OCI-LY7 (cell line): ENCODE measurements around the gene GALNT12. TPM values are rescaled to one million over a fixed set of nuclear protein-coding genes. Genes with fewer than 3 reads are reported as not detected.

Experiments
- BruUV-seq: library from RNA; stranded (reverse); fragments of 400-500 nt; replicated peaks from 2 replicates; lab custom pipeline; 2021; lab: Mats Ljungman, UMichigan
- CTCF ChIA-PET: fragments of 300-600 bp; sonication (Branson Sonifier 250); formaldehyde crosslinking; loops from one replicate; lab custom pipeline; 2022; ENCODE audit warnings: antibody characterized with exemption; ENCODE audit not compliant: unreplicated experiment; lab: Charles Lee
- POLR2A ChIA-PET: fragments of 300-600 bp; sonication (Branson Sonifier 250); formaldehyde crosslinking; loops from one replicate; lab custom pipeline; 2022; ENCODE audit warnings: antibody characterized with exemption; lab: Charles Lee
- DNase-seq: peaks from one replicate; pipeline ENCODE4 v3.0.0-alpha.2; 2015; ENCODE audit warnings: low spot score
- H2AFZ ChIP-seq: fragments of 200-600 bp; sonication (generic), shearing (Covaris generic); 2 replicates; pipeline ENCODE4 v1.6.1; 2014; ENCODE audit warnings: mild to moderate bottlenecking, antibody characterized with exemption, low read length, moderate library complexity
- H3K27ac ChIP-seq: fragments of 200-600 bp; sonication (generic); 2 replicates; pipeline ENCODE4 v1.5.1; 2014; ENCODE audit warnings: mixed run types, low read depth, mild to moderate bottlenecking, moderate library complexity, low read length, inconsistent platforms; ENCODE audit not compliant: poor library complexity, severe bottlenecking
- H3K36me3 ChIP-seq: fragments of 200-600 bp; sonication (generic); 2 replicates; pipeline ENCODE4 v1.6.1; 2014; ENCODE audit warnings: mild to moderate bottlenecking, antibody characterized with exemption, low read length, moderate library complexity, mixed read lengths; ENCODE audit not compliant: insufficient read depth
- H3K4me1 ChIP-seq: fragments of 200-600 bp; sonication (generic); 2 replicates; pipeline ENCODE4 v1.5.1; 2014; ENCODE audit warnings: mild to moderate bottlenecking, low read length; ENCODE audit not compliant: insufficient read depth, poor library complexity, severe bottlenecking
- H3K4me2 ChIP-seq: fragments of 200-600 bp; sonication (generic); 2 replicates; pipeline ENCODE4 v1.6.1; 2014; ENCODE audit warnings: mild to moderate bottlenecking, low read length
- H3K4me3 ChIP-seq: fragments of 200-600 bp; sonication (generic); 2 replicates; pipeline ENCODE4 v1.5.1; 2014; ENCODE audit warnings: mild to moderate bottlenecking, low read depth, low read length; ENCODE audit not compliant: poor library complexity, severe bottlenecking
- H3K79me2 ChIP-seq: fragments of 200-600 bp; sonication (generic); 2 replicates; pipeline ENCODE4 v1.6.1; 2016; ENCODE audit warnings: low read depth, mild to moderate bottlenecking, low read length, moderate library complexity, mixed read lengths; ENCODE audit not compliant: insufficient read depth
- H3K9me2 ChIP-seq: fragments of 200-600 bp; sonication (generic); 2 replicates; pipeline ENCODE4 v1.6.1; 2016; ENCODE audit warnings: mild to moderate bottlenecking, low read length, mixed read lengths; ENCODE audit not compliant: insufficient read depth
- H3K9me3 ChIP-seq: fragments of 200-600 bp; sonication (generic); 2 replicates; pipeline ENCODE4 v1.6.1; 2014; ENCODE audit warnings: mild to moderate bottlenecking, mixed run types, low read length, mixed read lengths
- H4K20me1 ChIP-seq: fragments of 200-600 bp; sonication (generic); 2 replicates; pipeline ENCODE4 v1.6.1; 2014; ENCODE audit warnings: mild to moderate bottlenecking, antibody characterized with exemption, low read length, moderate library complexity, mixed read lengths; ENCODE audit not compliant: insufficient read depth
- EZH2phosphoT487 ChIP-seq: fragments of 200-600 bp; sonication (generic); IDR thresholded peaks from 2 replicates; pipeline ENCODE4 v1.6.1; 2018; ENCODE audit warnings: low read depth, borderline replicate concordance, mild to moderate bottlenecking, mixed run types, antibody characterized with exemption, low read length, moderate library complexity, mixed read lengths
- intact Hi-C: fragments of 100-400 bp; cut with micrococcal nuclease; formaldehyde crosslinking; loops from one replicate; pipeline ENCODE4 v1.10.0; 2022; ENCODE audit not compliant: unreplicated experiment
- total RNA-seq, 2 experiments: library from RNA; depleted of rRNA in 1 of 2; stranded (reverse); fragments of >200 nt in 1 of 2; shearing (Covaris generic) in 1 of 2; gene quantifications; 2 replicates each; pipeline ENCODE4 v1.2.3, GENCODE V29; 2014 to 2022
- TF ChIP-seq, protein P1 (sequence below): fragments of 200-600 bp; sonication (generic); conservative IDR thresholded peaks from 2 replicates; pipeline ENCODE4 v1.5.1; 2014; ENCODE audit warnings: mild to moderate bottlenecking, antibody characterized with exemption, low read length, moderate library complexity, mixed read lengths

GALNT12 gene
- total RNA-seq, 2 experiments from 2014 or later: 5.5 to 9.7 TPM

DNA sequence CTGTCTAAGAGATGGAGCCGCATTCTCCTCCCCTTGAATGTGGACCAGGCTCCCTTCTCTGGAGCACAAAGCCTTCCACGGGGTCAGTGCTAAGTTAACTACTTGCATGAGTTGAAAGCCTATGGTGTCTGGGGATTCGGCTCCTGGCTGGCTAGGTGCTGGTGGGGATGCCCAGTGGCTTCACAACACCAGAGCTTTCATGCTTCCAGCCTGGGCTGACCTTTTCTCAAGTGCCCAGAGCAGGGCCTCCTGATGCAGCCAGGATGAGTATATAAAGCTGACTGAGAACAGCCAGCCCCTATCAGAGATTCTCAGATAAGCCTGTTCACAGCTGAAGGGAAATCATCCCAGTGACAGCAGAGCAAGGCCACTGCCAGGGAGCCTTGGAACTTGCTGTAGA is 11.8 kb downstream of the GALNT12 start:
- intact Hi-C loops: no loop called here
- H3K27ac ChIP-seq: no peak overlapping the region
- H4K20me1 ChIP-seq: no peaks in the 10 kb centered on the region
- ChIA-PET CTCF (no interaction called here), POLR2A (no interaction called here)
- H3K4me3 ChIP-seq: no peak overlapping the region
- H2AFZ ChIP-seq: no peak overlapping the region
- no peak overlapping the region for H3K4me2 ChIP-seq
- no peaks in the 10 kb centered on the region for H3K4me1 ChIP-seq
- no peaks in the 10 kb centered on the region for H3K79me2 ChIP-seq
- no TSS peak for BruUV-seq
- H3K36me3 ChIP-seq: no peaks in the 10 kb centered on the region
- no peaks in the 10 kb centered on the region for H3K9me3 ChIP-seq
- no peaks in the 10 kb centered on the region for H3K9me2 ChIP-seq
- no peak for TF ChIP-seq EZH2phosphoT487
- TF ChIP-seq, protein P1, sequence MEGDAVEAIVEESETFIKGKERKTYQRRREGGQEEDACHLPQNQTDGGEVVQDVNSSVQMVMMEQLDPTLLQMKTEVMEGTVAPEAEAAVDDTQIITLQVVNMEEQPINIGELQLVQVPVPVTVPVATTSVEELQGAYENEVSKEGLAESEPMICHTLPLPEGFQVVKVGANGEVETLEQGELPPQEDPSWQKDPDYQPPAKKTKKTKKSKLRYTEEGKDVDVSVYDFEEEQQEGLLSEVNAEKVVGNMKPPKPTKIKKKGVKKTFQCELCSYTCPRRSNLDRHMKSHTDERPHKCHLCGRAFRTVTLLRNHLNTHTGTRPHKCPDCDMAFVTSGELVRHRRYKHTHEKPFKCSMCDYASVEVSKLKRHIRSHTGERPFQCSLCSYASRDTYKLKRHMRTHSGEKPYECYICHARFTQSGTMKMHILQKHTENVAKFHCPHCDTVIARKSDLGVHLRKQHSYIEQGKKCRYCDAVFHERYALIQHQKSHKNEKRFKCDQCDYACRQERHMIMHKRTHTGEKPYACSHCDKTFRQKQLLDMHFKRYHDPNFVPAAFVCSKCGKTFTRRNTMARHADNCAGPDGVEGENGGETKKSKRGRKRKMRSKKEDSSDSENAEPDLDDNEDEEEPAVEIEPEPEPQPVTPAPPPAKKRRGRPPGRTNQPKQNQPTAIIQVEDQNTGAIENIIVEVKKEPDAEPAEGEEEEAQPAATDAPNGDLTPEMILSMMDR: no peak
- no peak for DNase-seq

DNA sequence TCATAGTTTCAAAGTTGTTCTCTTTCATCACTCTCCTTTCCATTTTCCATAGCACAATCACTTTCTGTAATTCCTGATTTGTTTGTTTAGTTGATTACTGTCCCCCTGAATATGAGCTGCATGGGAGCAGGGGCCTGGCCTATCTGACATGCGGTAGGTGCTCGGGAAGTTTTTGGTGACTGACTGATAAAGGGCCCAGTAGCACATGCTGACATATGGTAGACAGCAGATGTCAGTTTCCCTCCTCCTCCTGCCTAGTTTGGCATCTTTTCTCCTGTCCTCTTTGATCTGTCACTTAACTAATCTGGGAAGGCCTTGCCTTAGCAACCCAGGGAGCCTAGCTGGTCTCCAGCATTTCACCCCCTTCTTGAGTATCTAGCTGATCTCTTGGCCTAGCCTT is 14.4 kb downstream of the GALNT12 start:
- POLR2A ChIA-PET: no interaction called here
- no peak for DNase-seq
- TF ChIP-seq, protein P1: no peak
- no peak for TF ChIP-seq EZH2phosphoT487
- Histone ChIP-seq H3K36me3 (no peaks in the 10 kb centered on the region), H3K27ac (no peak overlapping the region), H3K4me1 (no peaks in the 10 kb centered on the region), H3K4me3 (no peak overlapping the region), H3K9me3 (no peaks in the 10 kb centered on the region), H3K4me2 (no peak overlapping the region), H3K79me2 (no peaks in the 10 kb centered on the region), H2AFZ (no peak overlapping the region), H4K20me1 (no peaks in the 10 kb centered on the region), H3K9me2 (no peaks in the 10 kb centered on the region)
- CTCF ChIA-PET: no interaction called here
- BruUV-seq: no TSS peak
- intact Hi-C loops: no loop called here

DNA sequence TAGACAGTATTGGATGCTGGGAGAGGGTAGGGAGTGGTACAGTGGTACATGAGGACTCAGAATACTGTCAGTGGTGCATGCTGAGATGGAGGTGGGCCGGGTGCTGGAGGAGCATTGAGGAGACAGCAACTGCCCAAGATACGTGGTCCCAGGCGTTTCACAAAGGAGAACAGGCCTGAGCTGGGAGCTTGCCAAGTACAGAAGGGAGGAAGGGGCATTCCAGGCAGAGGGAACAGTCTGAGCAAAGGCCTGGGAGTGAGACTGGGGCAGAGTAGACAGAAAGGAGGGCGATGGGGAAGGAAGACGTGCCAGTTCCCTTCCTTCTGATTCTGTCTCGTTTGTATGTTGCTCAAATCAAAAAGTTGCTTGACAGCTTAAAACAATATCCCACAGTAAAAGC is 15.2 kb downstream of the GALNT12 start:
- TF ChIP-seq EZH2phosphoT487: no peak
- H3K36me3 ChIP-seq: no peaks in the 10 kb centered on the region
- no peak overlapping the region for H3K4me2 ChIP-seq
- no peaks in the 10 kb centered on the region for H3K79me2 ChIP-seq
- ChIA-PET POLR2A (no interaction called here), CTCF (no interaction called here)
- H3K27ac ChIP-seq: no peak overlapping the region
- no peak overlapping the region for H3K4me3 ChIP-seq
- BruUV-seq: no TSS peak
- no peaks in the 10 kb centered on the region for H4K20me1 ChIP-seq
- DNase-seq: no peak
- no peaks in the 10 kb centered on the region for H3K4me1 ChIP-seq
- H3K9me2 ChIP-seq: no peaks in the 10 kb centered on the region
- intact Hi-C loops: no loop called here
- H2AFZ ChIP-seq: no peak overlapping the region
- H3K9me3 ChIP-seq: no peaks in the 10 kb centered on the region
